B cell (primary cell): Measurements from ENCODE around the gene RNF17. TPM values are rescaled to one million over a fixed set of nuclear protein-coding genes. Genes with fewer than 3 reads are reported as not detected.

Source experiments
- ATAC-seq: fragments of 200-7000 bp; cut with Tn5 transposase; one replicate; pipeline ENCODE4 v1.10.0; 2021; ENCODE audit warnings: low read depth, mild to moderate bottlenecking, moderate number of reproducible peaks, moderate library complexity
- CTCF ChIA-PET: fragments of 350-600 bp; sonication (Branson Sonifier 250); formaldehyde crosslinking; loops from one replicate; lab custom pipeline; 2021; ENCODE audit warnings: antibody characterized with exemption, inconsistent platforms; lab: Charles Lee
- POLR2A ChIA-PET: fragments of 350-600 bp; sonication (Branson Sonifier 250); formaldehyde crosslinking; loops from one replicate; lab custom pipeline; 2021; ENCODE audit warnings: antibody characterized with exemption; lab: Charles Lee
- DNase-seq: peaks from one replicate; pipeline ENCODE4 v3.0.0; 2013
- H2AFZ ChIP-seq: 2 replicates; pipeline ENCODE4 v1.6.1; 2012; ENCODE audit warnings: mild to moderate bottlenecking, low read depth, low read length; ENCODE audit not compliant: insufficient read depth, poor library complexity, severe bottlenecking
- H3K27ac ChIP-seq, 2 donors: 1 replicate in 1 of 2; 2 replicates in 1 of 2; pipeline ENCODE4 v1.5.1; 2012 to 2013; ENCODE audit warnings: low read length in 2 of 2, mild to moderate bottlenecking in 2 of 2, moderate library complexity in 1 of 2
- H3K27me3 ChIP-seq, 4 experiments: fragments of 200-600 bp in 1 of 4; sonication (generic) in 1 of 4; replicated peaks in 1 of 4; 1 replicate in 2 of 4; 2 replicates in 2 of 4; pipeline versions ENCODE4 v1.6.1 to v1.7.0; 2013 to 2016; ENCODE audit warnings: low read length in 3 of 4, mild to moderate bottlenecking in 2 of 4, mixed read lengths in 1 of 4, moderate library complexity in 1 of 4; ENCODE audit not compliant: insufficient read depth in 4 of 4, control insufficient read depth in 3 of 4; ENCODE audit errors: control extremely low read depth in 1 of 4
- H3K36me3 ChIP-seq, 2 experiments: replicated peaks in 1 of 2; 1 replicate in 1 of 2; 2 replicates in 1 of 2; pipeline versions ENCODE4 v1.6.1 to v1.7.1; 2013; ENCODE audit warnings: low read length in 1 of 2; ENCODE audit not compliant: insufficient read depth in 2 of 2, control insufficient read depth in 1 of 2; ENCODE audit errors: control extremely low read depth in 1 of 2, extremely low read depth in 1 of 2
- H3K4me1 ChIP-seq, 2 donors: fragments of 200-600 bp in 1 of 2; sonication (generic) in 1 of 2; 1 replicate in 1 of 2; 2 replicates in 1 of 2; pipeline versions ENCODE4 v1.5.1 to v1.6.1; 2013 to 2017; ENCODE audit warnings: low read length in 2 of 2; ENCODE audit not compliant: control insufficient read depth in 2 of 2, insufficient read depth in 2 of 2
- H3K4me2 ChIP-seq: replicated peaks from 2 replicates; pipeline ENCODE3; 2012; ENCODE audit warnings: mild to moderate bottlenecking, low read depth, low read length; ENCODE audit not compliant: poor library complexity, severe bottlenecking
- H3K4me3 ChIP-seq, 5 experiments: fragments of 200-600 bp in 1 of 5; sonication (generic) in 1 of 5; 1 replicate in 3 of 5; 2 replicates in 2 of 5; pipeline versions ENCODE4 v1.5.1 to v1.7.0; 2011 to 2016; ENCODE audit warnings: low read length in 4 of 5, mild to moderate bottlenecking in 4 of 5, low read depth in 2 of 5, control low read depth in 1 of 5, moderate library complexity in 1 of 5; ENCODE audit not compliant: insufficient read depth in 1 of 5; ENCODE audit errors: control extremely low read depth in 1 of 5, extremely low read depth in 1 of 5
- H3K79me2 ChIP-seq: fragments of 200-600 bp; sonication (generic); one replicate; pipeline ENCODE4 v1.6.0; 2016; ENCODE audit warnings: low read length; ENCODE audit not compliant: control insufficient read depth, insufficient read depth
- H3K9ac ChIP-seq: fragments of 200-600 bp; sonication (generic); 2 replicates; pipeline ENCODE4 v1.6.1; 2017; ENCODE audit warnings: mild to moderate bottlenecking, low read length, moderate library complexity
- H3K9me3 ChIP-seq, 3 donors: one replicate each; pipeline versions ENCODE4 v1.6.1 to v1.7.1; 2013; ENCODE audit warnings: low read length in 2 of 3; ENCODE audit not compliant: control insufficient read depth in 2 of 3, insufficient read depth in 1 of 3; ENCODE audit errors: control extremely low read depth in 1 of 3
- H4K20me1 ChIP-seq: 2 replicates; pipeline ENCODE4 v1.6.0; 2012; ENCODE audit warnings: mild to moderate bottlenecking, low read length; ENCODE audit not compliant: insufficient read depth, control insufficient read depth, poor library complexity, severe bottlenecking
- H3K27ac Mint-ChIP-seq: one replicate; pipeline ENCODE4 v1.8.0; 2021; ENCODE audit warnings: mixed read lengths
- H3K27me3 Mint-ChIP-seq: one replicate; pipeline ENCODE4 v1.8.0; 2021; ENCODE audit warnings: mixed read lengths
- H3K4me1 Mint-ChIP-seq: one replicate; pipeline ENCODE4 v1.8.0; 2021; ENCODE audit warnings: mixed read lengths
- H3K4me3 Mint-ChIP-seq: one replicate; pipeline ENCODE4 v1.8.0; 2021; ENCODE audit warnings: mixed read lengths
- H3K9me3 Mint-ChIP-seq: one replicate; pipeline ENCODE4 v1.8.0; 2022; ENCODE audit warnings: mixed read lengths; ENCODE audit not compliant: insufficient read depth
- EZH2 ChIP-seq: IDR thresholded peaks from 2 replicates; pipeline ENCODE4 v1.6.1; 2012; ENCODE audit warnings: borderline replicate concordance, low read depth, mild to moderate bottlenecking, moderate library complexity, low read length; ENCODE audit not compliant: insufficient read depth, poor library complexity, severe bottlenecking
- WGBS: methylation state at CpG from one replicate; pipeline ENCODE4 v1.1.5; 2013; ENCODE audit warnings: missing lambda C conversion rate; ENCODE audit not compliant: insufficient coverage; 5-methylcytosine and 5-hydroxymethylcytosine counted together
- intact Hi-C: fragments of 100-400 bp; cut with micrococcal nuclease; formaldehyde crosslinking; loops from one replicate; pipeline ENCODE4 v1.10.0; 2022
- polyA plus RNA-seq: library from polyadenylated mRNA; depleted of rRNA; stranded (reverse); fragments of >200 nt; gene quantifications from 2 replicates; pipeline ENCODE4 v1.2.3, GENCODE V29; 2012
- total RNA-seq, 2 donors: library from RNA; stranded (reverse); fragments of 120-200 nt in 1 of 2; gene quantifications; 1 replicate in 1 of 2; 2 replicates in 1 of 2; pipeline versions ENCODE4 v1.2.3 to v1.2.4, GENCODE V29; 2013 to 2022
- TF ChIP-seq, protein P1 (sequence below): fragments of 200-600 bp; IDR thresholded peaks from one replicate; pipeline ENCODE4 v1.8.0; 2022; ENCODE audit warnings: antibody characterized with exemption, mild to moderate bottlenecking

RNF17 gene
- total and polyA plus RNA-seq, 2 donors (not counting 1 experiment from before 2014, with no cell fraction given), result 0.12 TPM; not detected in 1

DNA sequence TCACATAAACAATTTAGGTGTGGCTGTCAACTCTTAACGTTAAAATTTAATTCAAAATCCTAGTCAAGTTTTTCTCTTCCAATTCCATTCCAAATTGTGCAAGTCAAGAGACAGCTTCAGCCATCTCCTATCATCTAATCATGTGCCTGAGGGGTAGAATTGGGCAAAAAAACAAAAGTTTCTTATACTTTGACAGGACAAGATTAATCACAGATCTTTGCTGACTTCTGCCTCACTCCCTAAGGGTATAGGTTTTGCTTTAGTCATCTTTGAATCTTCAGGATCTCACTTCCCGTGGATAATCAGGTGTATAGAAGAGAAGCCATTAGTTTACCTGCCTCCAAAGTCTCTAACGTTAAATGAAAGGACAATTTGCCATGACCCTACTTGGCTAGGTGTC lies 24.6 kb downstream of the RNF17 start:
- TF ChIP-seq, protein P1, sequence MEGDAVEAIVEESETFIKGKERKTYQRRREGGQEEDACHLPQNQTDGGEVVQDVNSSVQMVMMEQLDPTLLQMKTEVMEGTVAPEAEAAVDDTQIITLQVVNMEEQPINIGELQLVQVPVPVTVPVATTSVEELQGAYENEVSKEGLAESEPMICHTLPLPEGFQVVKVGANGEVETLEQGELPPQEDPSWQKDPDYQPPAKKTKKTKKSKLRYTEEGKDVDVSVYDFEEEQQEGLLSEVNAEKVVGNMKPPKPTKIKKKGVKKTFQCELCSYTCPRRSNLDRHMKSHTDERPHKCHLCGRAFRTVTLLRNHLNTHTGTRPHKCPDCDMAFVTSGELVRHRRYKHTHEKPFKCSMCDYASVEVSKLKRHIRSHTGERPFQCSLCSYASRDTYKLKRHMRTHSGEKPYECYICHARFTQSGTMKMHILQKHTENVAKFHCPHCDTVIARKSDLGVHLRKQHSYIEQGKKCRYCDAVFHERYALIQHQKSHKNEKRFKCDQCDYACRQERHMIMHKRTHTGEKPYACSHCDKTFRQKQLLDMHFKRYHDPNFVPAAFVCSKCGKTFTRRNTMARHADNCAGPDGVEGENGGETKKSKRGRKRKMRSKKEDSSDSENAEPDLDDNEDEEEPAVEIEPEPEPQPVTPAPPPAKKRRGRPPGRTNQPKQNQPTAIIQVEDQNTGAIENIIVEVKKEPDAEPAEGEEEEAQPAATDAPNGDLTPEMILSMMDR, result no peak
- no peak for TF ChIP-seq EZH2
- Histone ChIP-seq H3K27ac (no peak overlapping the region), H4K20me1 (no peaks in the 10 kb centered on the region), H3K36me3 (no peaks in the 10 kb centered on the region), H3K9ac (no peak overlapping the region), H3K79me2 (no peaks in the 10 kb centered on the region), H3K4me3 (no peak overlapping the region), H2AFZ (no peak overlapping the region), H3K27me3 (no peaks in the 10 kb centered on the region), H3K4me2 (no peak overlapping the region), H3K4me1 (no peaks in the 10 kb centered on the region), H3K9me3 (peaks cover 0 to 4% (median 0%) of the 10 kb centered on the region in 3 donors)
- intact Hi-C loops, result no loop called here
- ChIA-PET CTCF (no interaction called here), POLR2A (no interaction called here)
- H3K27me3 Mint-ChIP-seq, result peaks cover 37% of the 10 kb centered on the region
- 100% methylated on average over 1 of the region's 3 CpGs for WGBS
- no peak overlapping the region for H3K27ac Mint-ChIP-seq
- ATAC-seq (no peak), DNase-seq (no peak)
- H3K9me3 Mint-ChIP-seq, result peaks cover 2% of the 10 kb centered on the region
- H3K4me1 Mint-ChIP-seq, result no peaks in the 10 kb centered on the region
- H3K4me3 Mint-ChIP-seq, result no peak overlapping the region

GRCh38 chr13:24802074-24802473 lies 38.1 kb downstream of the RNF17 start:
- peaks cover 12% of the 10 kb centered on the region for H3K27me3 Mint-ChIP-seq
- H3K4me3 ChIP-seq, result no peak overlapping the region
- no peak for DNase-seq
- H3K79me2 ChIP-seq, result no peaks in the 10 kb centered on the region
- ATAC-seq, result no peak
- H2AFZ ChIP-seq, result no peak overlapping the region
- H4K20me1 ChIP-seq, result no peaks in the 10 kb centered on the region
- H3K27ac Mint-ChIP-seq, result no peak overlapping the region
- POLR2A ChIA-PET, result no interaction called here
- intact Hi-C loops, result no loop called here
- no peak for TF ChIP-seq EZH2
- TF ChIP-seq, protein P1, result no peak
- no peak overlapping the region for H3K4me3 Mint-ChIP-seq
- H3K27me3 ChIP-seq, result no peaks in the 10 kb centered on the region
- H3K4me1 Mint-ChIP-seq, result no peaks in the 10 kb centered on the region
- H3K36me3 ChIP-seq, result no peaks in the 10 kb centered on the region
- no peak overlapping the region for H3K9ac ChIP-seq
- H3K9me3 ChIP-seq, result no peaks in the 10 kb centered on the region
- no peak overlapping the region for H3K4me2 ChIP-seq
- 90% methylated on average over 4 of the region's 10 CpGs for WGBS
- CTCF ChIA-PET, result no interaction called here
- H3K9me3 Mint-ChIP-seq, result no peaks in the 10 kb centered on the region
- no peaks in the 10 kb centered on the region for H3K4me1 ChIP-seq
- H3K27ac ChIP-seq, result no peak overlapping the region
